ENCODE data around the gene CIB2.

DNA sequence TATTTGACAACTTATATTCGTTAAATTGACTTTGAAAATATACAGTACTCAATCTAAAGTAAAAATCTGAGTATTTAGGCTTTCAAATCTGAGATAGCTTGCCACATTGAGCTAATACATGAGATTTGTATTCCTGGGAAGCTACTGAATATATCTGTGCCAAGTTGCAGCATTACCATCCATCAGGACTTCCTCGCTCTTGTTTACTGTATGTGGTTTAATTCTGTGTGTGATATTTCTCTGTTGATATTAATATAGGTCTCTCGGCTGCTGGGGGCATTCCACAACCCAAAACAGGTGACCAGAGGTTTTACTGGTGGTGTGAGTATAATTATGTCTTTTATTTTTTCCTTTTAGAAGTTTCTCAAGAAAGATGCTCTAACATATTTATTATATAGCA lies 23.7 kb upstream of the CIB2 start:
- no peak for TF ChIP-seq CTCF (IDR thresholded peaks at IDR 0.05; ENCODE audit: low read depth, low read length, poor library complexity, severe bottlenecking)
- TF ChIP-seq EZH2phosphoT487 (IDR thresholded peaks at IDR 0.05; ENCODE audit: borderline replicate concordance, low read length), result no peak

All from DOHH2 (cell line).